Upper lobe of left lung (tissue), 4 donors: ENCODE measurements around the gene UBE2F.

Experiments used
- POLR2A ChIP-seq, 4 donors: fragments of 450-650 bp; IDR thresholded peaks; one replicate each; pipeline ENCODE4 v1.5.1; 2016 to 2017; ENCODE audit warnings: antibody characterized with exemption in 4 of 4, mild to moderate bottlenecking in 2 of 4
- POLR2AphosphoS5 ChIP-seq, 2 donors: sonication (generic); formaldehyde crosslinking; IDR thresholded peaks; one replicate each; pipeline ENCODE4 v1.5.1; 2017; ENCODE audit warnings: antibody characterized with exemption in 2 of 2
- TF ChIP-seq, protein P1 (sequence below), 6 experiments: fragments of 450-650 bp in 4 of 6; fragments of 200-600 bp in 2 of 6; sonication (generic) in 2 of 6; IDR thresholded peaks; one replicate each; pipeline ENCODE4 v1.5.1; 2016 to 2019; ENCODE audit warnings: antibody characterized with exemption in 6 of 6

DNA sequence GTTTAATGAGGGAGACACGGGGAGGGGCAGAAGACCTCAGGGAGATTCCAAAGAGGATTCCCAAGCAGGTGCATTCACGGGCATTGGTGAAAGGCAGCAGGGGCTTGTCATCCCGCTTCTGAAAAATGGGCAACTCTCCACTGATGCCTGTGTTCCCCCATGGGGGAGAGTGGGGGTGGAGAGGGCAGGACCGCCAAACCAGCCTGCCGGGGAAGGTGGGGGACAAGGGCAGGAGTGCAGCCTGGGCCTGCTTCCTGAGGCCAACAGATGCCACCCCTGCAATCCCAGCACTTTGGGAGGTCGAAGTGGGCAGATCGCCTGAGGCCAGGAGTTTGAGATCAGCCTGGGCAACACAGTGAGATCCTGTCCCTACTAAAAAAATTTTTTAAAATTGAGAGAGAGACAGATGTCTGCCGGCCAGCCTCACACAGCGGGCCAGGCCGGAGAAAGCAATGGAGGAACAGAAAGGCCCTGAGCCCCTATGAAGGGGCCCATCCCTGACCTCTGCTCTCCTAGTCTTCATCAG is 44.8 kb upstream of the UBE2F start:
- TF ChIP-seq, protein P1, sequence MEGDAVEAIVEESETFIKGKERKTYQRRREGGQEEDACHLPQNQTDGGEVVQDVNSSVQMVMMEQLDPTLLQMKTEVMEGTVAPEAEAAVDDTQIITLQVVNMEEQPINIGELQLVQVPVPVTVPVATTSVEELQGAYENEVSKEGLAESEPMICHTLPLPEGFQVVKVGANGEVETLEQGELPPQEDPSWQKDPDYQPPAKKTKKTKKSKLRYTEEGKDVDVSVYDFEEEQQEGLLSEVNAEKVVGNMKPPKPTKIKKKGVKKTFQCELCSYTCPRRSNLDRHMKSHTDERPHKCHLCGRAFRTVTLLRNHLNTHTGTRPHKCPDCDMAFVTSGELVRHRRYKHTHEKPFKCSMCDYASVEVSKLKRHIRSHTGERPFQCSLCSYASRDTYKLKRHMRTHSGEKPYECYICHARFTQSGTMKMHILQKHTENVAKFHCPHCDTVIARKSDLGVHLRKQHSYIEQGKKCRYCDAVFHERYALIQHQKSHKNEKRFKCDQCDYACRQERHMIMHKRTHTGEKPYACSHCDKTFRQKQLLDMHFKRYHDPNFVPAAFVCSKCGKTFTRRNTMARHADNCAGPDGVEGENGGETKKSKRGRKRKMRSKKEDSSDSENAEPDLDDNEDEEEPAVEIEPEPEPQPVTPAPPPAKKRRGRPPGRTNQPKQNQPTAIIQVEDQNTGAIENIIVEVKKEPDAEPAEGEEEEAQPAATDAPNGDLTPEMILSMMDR (IDR thresholded peaks at IDR 0.05) = no peak
- TF ChIP-seq POLR2A (IDR thresholded peaks at IDR 0.05) (no peak), POLR2AphosphoS5 (IDR thresholded peaks at IDR 0.05) (no peak)
